BJ (cell line): ENCODE data around the gene SYT15. TPM values are rescaled to one million over a fixed set of nuclear protein-coding genes. Genes with fewer than 3 reads are reported as not detected.
"Not testable (repeated sequence)": the region's sequence is repeated elsewhere in the genome, so short reads cannot be mapped to it uniquely, and the experiment has no call there.

ENCODE experiments used
- CTCF ChIA-PET: fragments of 350-600 bp; formaldehyde crosslinking; extraction: SDS; loops from one replicate; lab custom pipeline; 2021; ENCODE audit warnings: antibody characterized with exemption, inconsistent platforms; lab: Yijun Ruan, JAX
- POLR2A ChIA-PET: fragments of 300-600 bp; sonication (Branson Sonifier 250); formaldehyde crosslinking; extraction: SDS; loops from one replicate; lab custom pipeline; 2021; ENCODE audit warnings: antibody characterized with exemption; lab: Charles Lee
- DNase-seq: peaks from one replicate; pipeline ENCODE4 v3.0.0-alpha.2; 2011; ENCODE audit warnings: low read depth
- H3K27me3 ChIP-seq: 2 replicates; pipeline ENCODE4 v1.6.0; 2011; ENCODE audit warnings: low read length; ENCODE audit not compliant: control insufficient read depth, insufficient read depth
- H3K36me3 ChIP-seq: 2 replicates; pipeline ENCODE4 v1.5.1; 2011; ENCODE audit warnings: low read length; ENCODE audit not compliant: control insufficient read depth, insufficient read depth
- H3K4me3 ChIP-seq: 2 replicates; pipeline ENCODE4 v1.5.1; 2011; ENCODE audit warnings: low read depth, mild to moderate bottlenecking, control low read depth, low read length
- polyA plus RNA-seq: library from polyadenylated mRNA; depleted of rRNA; stranded (reverse); fragments of >200 nt; gene quantifications from 2 replicates; pipeline ENCODE4 v1.2.3, GENCODE V29; 2011; rRNA removed

The SYT15 gene
- polyA plus RNA-seq, 1 experiment: 2.3 TPM

DNA sequence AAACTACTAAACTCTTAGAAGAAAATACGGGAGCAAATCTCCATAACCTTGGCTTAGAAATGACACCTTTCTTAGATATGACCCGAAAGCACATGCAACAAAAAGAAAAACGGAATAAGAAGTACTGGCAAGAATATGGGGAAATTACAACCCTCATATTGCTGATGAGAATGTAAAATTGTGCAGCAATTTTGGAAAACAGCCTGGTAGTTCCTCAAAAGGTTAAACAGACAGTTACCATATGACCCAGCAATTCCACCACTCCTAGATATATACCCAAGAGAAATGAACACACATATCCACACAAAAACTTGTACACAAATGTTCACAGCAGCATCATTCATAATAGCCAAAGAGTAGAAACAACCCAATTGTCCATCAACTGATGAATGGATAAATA lies 37.3 kb downstream of the SYT15 start:
- DNase-seq, H3K4me3 ChIP-seq, CTCF ChIA-PET, H3K36me3 ChIP-seq, H3K27me3 ChIP-seq, POLR2A ChIA-PET: not testable (repeated sequence)

- DNase-seq: not testable (repeated sequence)
Observed at GRCh38 chr10:46617134-46617533, 38.2 kb downstream of the SYT15 start.

DNA sequence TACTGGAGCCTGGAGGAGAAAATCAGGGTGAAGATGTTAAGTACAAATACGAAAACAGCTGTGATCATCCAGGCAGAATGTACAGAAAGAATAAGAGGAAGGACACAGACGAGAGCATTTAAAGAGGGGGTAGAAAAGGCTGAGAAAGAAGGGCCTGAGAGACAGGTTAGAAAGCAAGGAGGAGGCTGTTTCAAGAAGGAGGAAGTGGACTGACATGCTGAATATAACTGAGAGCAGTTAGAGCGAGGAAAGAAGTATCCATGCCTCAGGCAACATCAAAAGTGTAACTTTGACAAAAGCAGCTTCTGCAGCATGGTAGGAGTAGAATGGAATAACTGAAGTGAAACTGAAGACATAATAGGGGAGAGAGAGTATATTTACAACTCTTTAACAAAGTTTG lies 39.0 kb downstream of the SYT15 start:
- H3K27me3 ChIP-seq, CTCF ChIA-PET, POLR2A ChIA-PET, H3K4me3 ChIP-seq, DNase-seq, H3K36me3 ChIP-seq: not testable (repeated sequence)

More at GRCh38 chr10:46617134-46617533, 38.2 kb downstream of the SYT15 start:
- CTCF ChIA-PET, H3K27me3 ChIP-seq, H3K4me3 ChIP-seq, H3K36me3 ChIP-seq, POLR2A ChIA-PET: not testable (repeated sequence)

GRCh38 chr10:46623899-46624654 lies 45.1 kb downstream of the SYT15 start:
- DNase-seq, H3K4me3 ChIP-seq, POLR2A ChIA-PET, CTCF ChIA-PET, H3K27me3 ChIP-seq, H3K36me3 ChIP-seq: not testable (repeated sequence)

DNA sequence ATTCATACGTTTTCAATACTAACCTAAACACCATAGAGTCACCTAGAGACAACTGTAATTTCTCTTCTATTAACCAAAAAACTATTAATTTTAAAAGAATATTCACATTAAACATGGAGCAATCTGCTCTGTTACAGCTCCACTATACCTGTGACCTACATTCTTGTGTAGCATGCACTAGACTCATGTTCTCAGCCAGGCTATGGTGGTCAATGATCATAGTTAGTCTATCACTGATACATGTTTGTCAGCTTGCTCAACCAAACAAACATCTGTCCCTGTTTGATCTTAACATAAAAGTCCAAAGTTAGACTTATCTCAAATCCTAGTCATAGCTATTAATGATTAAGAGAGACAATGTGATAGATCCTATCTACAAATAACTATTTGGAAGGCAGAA lies 50.9 kb downstream of the SYT15 start:
- H3K27me3 ChIP-seq, H3K4me3 ChIP-seq, POLR2A ChIA-PET, H3K36me3 ChIP-seq, CTCF ChIA-PET, DNase-seq: not testable (repeated sequence)

GRCh38 chr10:46630816-46631215 lies 51.9 kb downstream of the SYT15 start:
- H3K27me3 ChIP-seq, POLR2A ChIA-PET, DNase-seq, H3K36me3 ChIP-seq, CTCF ChIA-PET, H3K4me3 ChIP-seq: not testable (repeated sequence)

- POLR2A ChIA-PET, CTCF ChIA-PET, DNase-seq: not testable (repeated sequence)
Observed at GRCh38 chr10:46631683-46632082, 52.8 kb downstream of the SYT15 start.

DNA sequence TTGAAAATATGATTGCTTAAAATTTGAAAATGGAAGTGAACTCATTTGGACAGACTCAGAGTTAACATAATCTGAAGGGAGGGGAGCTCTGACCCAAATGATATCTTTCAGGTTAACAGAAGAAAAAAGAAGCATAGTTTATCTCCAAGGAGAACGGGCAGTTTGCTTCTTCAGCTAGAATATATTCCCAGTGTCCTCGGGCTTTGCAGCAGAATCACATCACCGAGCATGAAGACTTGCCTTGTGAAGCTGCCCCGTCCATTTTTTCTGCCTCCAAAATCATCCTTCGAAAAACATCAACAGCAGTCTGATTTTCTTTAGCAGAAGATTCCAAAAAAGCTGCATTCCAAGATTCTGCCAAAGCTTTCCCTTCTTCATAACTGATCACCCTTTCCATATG lies 55.8 kb downstream of the SYT15 start:
- DNase-seq, H3K4me3 ChIP-seq, CTCF ChIA-PET, H3K36me3 ChIP-seq, POLR2A ChIA-PET, H3K27me3 ChIP-seq: not testable (repeated sequence)

More at GRCh38 chr10:46631683-46632082, 52.8 kb downstream of the SYT15 start:
- H3K27me3 ChIP-seq, H3K4me3 ChIP-seq, H3K36me3 ChIP-seq: not testable (repeated sequence)

- DNase-seq, H3K36me3 ChIP-seq, CTCF ChIA-PET, H3K27me3 ChIP-seq, POLR2A ChIA-PET: not testable (repeated sequence)
- peak overlapping the region; percentile 19 for H3K4me3 ChIP-seq
Observed at GRCh38 chr10:46635364-46635959, 56.5 kb downstream of the SYT15 start.

GRCh38 chr10:46640005-46640404 lies 61.1 kb downstream of the SYT15 start:
- DNase-seq, H3K36me3 ChIP-seq, CTCF ChIA-PET, POLR2A ChIA-PET, H3K27me3 ChIP-seq, H3K4me3 ChIP-seq: not testable (repeated sequence)

Other genes with a start within 250 kb of the SYT15 start
- 0.53 and 0.54 TPM in 2 replicates for gene ANXA8L1, start 203.4 kb upstream of the SYT15 start, polyA plus RNA-seq
- gene NPY4R, start 113.2 kb upstream of the SYT15 start, polyA plus RNA-seq: 0.11 and 0.21 TPM in 2 replicates
- 0.04 TPM in 1 of 2 replicates, not detected in the other for gene GPRIN2, start 22.5 kb upstream of the SYT15 start, polyA plus RNA-seq